HG02973 (cell line): ENCODE results near the gene EMILIN3.
A peak's percentile ranks its signal among the peaks of the same experiment; 100 is the strongest.

Experiments
- ATAC-seq: cut with Tn5 transposase; IDR thresholded peaks from one replicate; pipeline ENCODE4 v1.9.1; 2021; ENCODE audit warnings: moderate library complexity; ENCODE audit not compliant: unreplicated experiment

Gene EMILIN3

DNA sequence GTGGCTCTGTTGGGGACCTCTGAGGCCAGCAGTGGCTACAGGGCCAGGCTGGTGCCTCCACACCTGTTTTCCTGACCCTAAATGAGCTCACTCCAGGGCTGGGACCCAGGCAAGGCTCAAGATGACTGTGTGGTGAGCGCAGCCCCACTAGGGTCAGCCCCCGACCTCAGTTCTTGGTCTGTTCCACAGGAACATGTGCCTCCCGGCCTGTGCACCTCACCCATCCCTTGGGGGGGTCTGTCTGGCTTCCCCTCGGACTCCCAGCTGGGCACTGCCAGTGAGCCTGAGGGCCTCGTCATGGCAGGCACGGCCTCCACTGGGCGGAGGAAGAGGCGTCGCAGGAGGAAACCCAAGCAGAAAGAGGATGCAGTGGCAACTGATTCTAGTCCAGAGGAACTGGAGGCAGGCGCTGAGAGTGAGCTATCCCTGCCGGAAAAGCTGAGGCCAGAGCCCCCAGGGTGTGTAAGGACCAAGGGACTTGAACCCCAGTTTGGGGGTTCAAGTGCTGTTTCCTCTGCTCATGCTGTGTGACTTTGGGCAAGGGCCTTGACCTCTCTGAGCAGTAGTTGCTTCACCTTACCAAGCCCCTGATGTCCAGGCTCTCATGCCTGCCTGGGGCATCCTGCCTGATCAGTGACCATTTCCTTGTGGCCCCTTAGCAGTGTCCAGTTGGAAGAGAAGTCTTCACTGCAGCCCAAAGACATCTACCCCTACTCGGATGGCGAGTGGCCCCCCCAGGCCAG, 18.0 kb downstream of the EMILIN3 start:
- ATAC-seq: no peak

DNA sequence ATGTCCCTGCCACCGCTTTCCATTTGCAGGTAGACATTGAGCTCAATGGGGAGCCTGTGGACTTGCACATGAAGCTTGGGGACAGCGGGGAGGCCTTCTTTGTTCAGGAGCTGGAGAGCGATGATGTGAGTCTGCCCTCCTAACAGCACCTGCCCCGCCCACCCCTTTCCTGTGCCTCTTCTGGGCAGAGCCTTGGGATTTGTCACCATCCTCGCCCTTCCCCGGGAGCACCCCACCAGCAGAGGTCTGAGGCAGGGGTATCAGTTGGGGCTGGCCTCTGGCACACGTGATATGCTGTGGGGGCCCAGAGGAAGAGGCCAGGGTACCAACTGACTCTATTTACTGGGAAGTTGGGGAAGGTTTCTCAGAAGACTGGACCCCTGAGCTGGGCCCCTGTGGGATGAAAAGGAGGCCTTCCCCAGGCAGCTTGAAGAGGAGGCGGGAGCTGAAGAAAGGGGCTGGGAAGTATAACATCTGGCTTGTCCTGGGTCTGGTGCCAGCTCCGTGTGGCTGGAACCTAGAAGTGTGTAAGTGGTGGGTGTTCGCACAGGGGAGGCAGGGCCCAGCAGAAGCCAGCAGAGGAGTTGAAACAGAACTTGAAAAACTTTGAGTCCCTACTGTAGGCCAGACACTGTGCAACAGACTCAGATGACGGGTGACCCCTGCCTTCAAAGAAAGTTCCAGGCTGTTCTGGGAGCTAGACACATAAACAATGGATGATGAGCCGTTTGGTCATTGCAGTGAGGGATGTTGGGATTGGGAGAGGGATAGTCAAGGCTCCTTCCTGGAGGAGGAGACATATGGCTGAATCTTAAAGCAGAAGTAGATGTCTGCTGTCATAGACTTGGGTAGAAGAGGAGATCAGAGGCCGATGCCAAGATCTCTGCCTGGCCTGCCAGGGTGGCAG, 18.8 kb downstream of the EMILIN3 start:
- no peak for ATAC-seq

GRCh38 chr20:41345729-41346067, 20.9 kb downstream of the EMILIN3 start:
- no peak for ATAC-seq

- ATAC-seq: no peak
Measured at GRCh38 chr20:41344938-41345728, 21.5 kb downstream of the EMILIN3 start.

GRCh38 chr20:41344477-41344876, 22.1 kb downstream of the EMILIN3 start:
- no peak for ATAC-seq

- ATAC-seq: no peak
Measured at GRCh38 chr20:41342474-41343464, 23.8 kb downstream of the EMILIN3 start.

GRCh38 chr20:41340327-41341055, 26.1 kb downstream of the EMILIN3 start, which contains the start of gene LPIN3:
Gene LPIN3 (plus strand): TSS chr20:41340821. CDS start chr20:41345804, 4,983 bp downstream.
- no peak for ATAC-seq

DNA sequence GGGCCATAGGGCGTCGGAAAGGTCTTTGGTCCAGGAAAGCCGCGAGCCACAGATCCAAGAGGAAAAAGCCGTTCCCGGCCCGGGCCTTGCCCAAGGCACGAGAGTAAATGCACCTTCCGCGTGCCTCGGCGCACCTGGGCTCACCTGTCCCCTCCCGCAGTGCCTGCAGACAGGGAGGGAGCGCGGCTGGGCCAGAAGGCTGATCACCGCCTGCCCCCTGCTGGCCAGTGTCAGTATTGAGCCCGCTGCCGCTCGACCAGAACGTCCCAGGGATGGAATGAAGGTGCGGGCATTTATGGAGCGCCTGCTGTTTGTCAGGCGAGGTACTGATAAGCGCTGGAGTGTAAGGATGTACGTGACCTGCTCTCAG, 26.7 kb downstream of the EMILIN3 start:
- no peak for ATAC-seq

- ATAC-seq: no peak
Measured at GRCh38 chr20:41336711-41337492, 29.7 kb downstream of the EMILIN3 start.

DNA sequence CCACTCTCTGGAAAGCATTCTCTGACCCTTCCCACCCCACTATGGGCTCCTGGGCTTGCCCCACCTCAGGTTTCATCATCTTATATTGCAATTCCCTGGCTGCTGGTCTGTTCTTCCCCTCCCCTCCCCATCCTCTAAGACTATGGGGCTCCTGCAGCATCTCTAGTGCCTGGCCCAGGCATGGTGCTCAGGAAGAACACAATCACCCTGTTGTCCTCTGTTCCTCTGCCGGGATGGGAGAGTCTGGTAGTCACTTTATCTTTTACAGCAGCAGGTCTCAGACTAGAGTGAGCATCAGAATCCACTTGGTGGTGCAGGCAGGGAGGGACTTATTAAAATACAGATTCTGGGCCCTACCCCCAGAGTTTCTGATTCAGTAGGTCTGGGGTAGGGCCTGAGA, 31.0 kb downstream of the EMILIN3 start:
- ATAC-seq: no peak

DNA sequence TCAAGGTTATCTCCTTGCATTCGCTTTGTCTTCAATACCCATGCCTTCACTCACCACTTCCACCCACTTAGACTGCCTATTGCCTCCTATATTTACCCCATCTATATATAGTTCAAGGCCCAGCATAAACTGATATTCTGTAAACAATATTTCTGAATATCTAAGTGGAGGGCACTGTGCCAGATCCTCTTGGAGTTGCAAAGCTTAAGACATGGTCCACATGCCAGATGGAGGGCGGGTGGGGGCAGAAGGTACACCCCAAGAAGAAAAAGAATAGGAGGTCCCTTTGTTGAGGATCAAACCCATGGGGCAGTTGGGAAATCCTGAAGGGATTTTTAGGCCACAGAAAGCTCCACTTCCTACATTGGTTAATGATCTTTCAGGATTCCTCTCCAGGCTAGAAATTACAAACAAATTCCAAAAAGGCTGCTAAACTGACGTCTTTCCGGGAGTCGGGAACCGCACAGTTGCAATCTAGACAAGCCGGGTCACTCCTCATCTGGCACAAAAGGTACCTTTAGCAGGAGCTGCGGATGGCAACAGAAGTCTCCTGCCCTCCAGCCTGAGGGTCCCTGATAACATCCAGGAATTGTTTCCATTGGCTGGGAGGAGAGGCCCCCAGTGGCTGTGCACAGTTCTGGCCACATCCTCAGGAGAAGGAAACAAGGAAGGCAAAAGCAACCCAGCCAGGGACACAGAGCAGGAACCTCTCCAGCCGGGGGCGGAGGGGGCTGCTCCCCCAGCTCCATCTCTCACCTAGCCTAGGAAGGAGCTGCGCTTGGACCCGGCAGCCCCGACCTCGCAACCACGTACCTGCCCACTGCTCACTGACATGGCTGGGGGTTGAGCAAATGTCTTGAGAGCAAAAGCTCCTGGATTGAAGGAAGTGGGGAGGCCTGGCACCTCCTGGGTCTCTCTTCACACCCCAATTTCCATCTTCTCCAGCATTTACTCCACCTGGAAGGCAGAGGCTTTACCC, 31.9 kb downstream of the EMILIN3 start:
- ATAC-seq: no peak

DNA sequence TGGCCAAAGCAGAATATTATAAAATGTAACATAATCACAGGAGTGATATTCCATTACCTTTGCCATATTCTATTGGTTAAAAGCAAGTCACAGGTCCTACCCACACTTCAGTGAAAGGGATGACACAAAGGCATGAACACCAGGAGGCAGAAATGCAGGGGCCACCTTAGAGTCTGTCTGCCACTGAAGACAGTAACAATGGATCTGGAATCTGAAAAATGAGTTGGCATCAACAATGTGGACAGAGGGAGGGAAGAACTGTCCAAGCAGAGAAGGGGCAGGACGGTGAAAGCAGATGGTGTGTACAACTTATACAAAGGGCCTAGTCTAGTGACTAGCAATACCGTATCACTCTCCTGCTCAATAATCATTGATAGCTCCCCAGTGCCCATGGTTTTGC, 32.6 kb downstream of the EMILIN3 start:
- no peak for ATAC-seq

GRCh38 chr20:41331731-41332130, 34.9 kb downstream of the EMILIN3 start:
- no peak for ATAC-seq

- ATAC-seq: no peak
Measured at GRCh38 chr20:41330941-41331340, 35.7 kb downstream of the EMILIN3 start.

- no peak for ATAC-seq
Measured at GRCh38 chr20:41330343-41330720, 36.3 kb downstream of the EMILIN3 start.

DNA sequence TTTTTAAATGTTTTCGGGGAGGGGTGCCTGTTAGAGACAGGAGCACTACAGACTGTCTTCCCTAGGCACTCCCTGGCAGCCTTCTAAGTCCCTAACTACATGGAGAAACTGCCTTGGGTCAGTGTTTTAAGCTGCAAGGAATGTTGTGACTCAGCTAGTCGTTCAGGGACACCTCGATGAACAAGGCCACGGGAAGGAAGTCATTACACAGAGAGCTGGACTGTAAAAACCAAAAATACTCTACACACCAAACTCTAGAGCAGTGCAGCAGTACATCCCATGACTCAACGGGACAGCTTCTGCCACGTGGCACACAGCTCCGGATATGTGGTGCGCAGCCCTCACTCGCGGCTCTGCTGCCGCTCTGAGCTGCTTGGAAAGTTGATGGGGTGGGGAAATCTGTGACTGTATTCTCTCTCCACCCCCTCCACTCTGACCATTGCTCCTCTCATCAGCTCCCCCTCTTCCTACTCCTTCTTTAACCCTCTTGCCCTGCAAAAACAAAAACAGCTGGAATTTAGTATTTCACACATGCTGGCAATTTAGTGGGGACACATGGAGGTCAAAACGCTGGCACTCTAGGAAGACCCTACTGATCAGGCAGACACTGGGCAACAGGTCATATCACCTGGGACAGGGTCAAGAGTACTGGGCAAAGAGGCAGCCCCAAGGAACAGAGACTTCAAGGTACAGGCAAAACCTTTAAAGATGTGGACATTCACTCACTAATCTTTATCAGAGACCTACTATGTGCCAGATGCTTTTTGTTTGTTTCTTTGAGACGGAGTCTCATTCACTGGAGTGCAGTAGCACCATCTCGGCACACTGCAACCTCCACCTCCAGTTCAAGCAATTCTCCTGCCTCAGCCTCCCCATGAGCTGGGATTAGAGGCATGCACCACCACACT, 36.9 kb downstream of the EMILIN3 start:
- ATAC-seq: peak; percentile 65

GRCh38 chr20:41327178-41327577, 39.4 kb downstream of the EMILIN3 start:
- no peak for ATAC-seq
